GM23338 (cell line): ENCODE results near the gene NME4. TPM values are rescaled to one million over a fixed set of nuclear protein-coding genes. Genes with fewer than 3 reads are reported as not detected.

ENCODE experiments used
- ATAC-seq: fragments of 200-7000 bp; cut with Tn5 transposase; 3 replicates; pipeline ENCODE4 v1.9.1; 2020
- DNase-seq: peaks from one replicate; pipeline ENCODE4 v3.0.0-alpha.2; 2015; ENCODE audit warnings: low spot score
- H2AFZ ChIP-seq: fragments of 200-600 bp; sonication (generic); 2 replicates; pipeline ENCODE4 v1.8.0; 2016; ENCODE audit warnings: antibody characterized with exemption, mild to moderate bottlenecking, moderate library complexity
- H3F3A ChIP-seq: fragments of 200-600 bp; sonication (generic); replicated peaks from 2 replicates; pipeline ENCODE4 v1.8.0; 2017; ENCODE audit warnings: antibody characterized with exemption, mixed run types, low read depth
- H3K27ac ChIP-seq: fragments of 200-600 bp; sonication (generic); 2 replicates; pipeline ENCODE4 v1.6.1; 2016; ENCODE audit warnings: low read depth
- H3K27me3 ChIP-seq: fragments of 200-600 bp; sonication (generic); 2 replicates; pipeline ENCODE4 v1.8.0; 2016; ENCODE audit warnings: mild to moderate bottlenecking, mixed run types, moderate library complexity; ENCODE audit not compliant: insufficient read depth
- H3K36me3 ChIP-seq: fragments of 200-600 bp; sonication (generic); 2 replicates; pipeline ENCODE4 v1.8.0; 2016; ENCODE audit warnings: mild to moderate bottlenecking; ENCODE audit not compliant: insufficient read depth
- H3K4me1 ChIP-seq: fragments of 200-600 bp; sonication (generic); 2 replicates; pipeline ENCODE4 v1.8.0; 2016; ENCODE audit warnings: mild to moderate bottlenecking, moderate library complexity; ENCODE audit not compliant: insufficient read depth
- H3K4me2 ChIP-seq: fragments of 200-600 bp; sonication (generic); 2 replicates; pipeline ENCODE4 v1.7.1; 2017; ENCODE audit warnings: mixed run types
- H3K4me3 ChIP-seq: fragments of 200-600 bp; sonication (generic); 2 replicates; pipeline ENCODE4 v1.6.1; 2016; ENCODE audit warnings: mixed run types
- H3K79me2 ChIP-seq: fragments of 200-600 bp; sonication (generic); replicated peaks from 2 replicates; pipeline ENCODE4 v1.8.0; 2017; ENCODE audit warnings: mild to moderate bottlenecking; ENCODE audit not compliant: insufficient read depth
- H3K9me2 ChIP-seq: fragments of 200-600 bp; sonication (generic); 2 replicates; pipeline ENCODE4 v1.8.0; 2017; ENCODE audit not compliant: insufficient read depth
- H4K20me1 ChIP-seq: fragments of 200-600 bp; sonication (generic); replicated peaks from 2 replicates; pipeline ENCODE4 v1.8.0; 2017; ENCODE audit warnings: mild to moderate bottlenecking; ENCODE audit not compliant: insufficient read depth
- H3K27ac Mint-ChIP-seq: 2 replicates; pipeline ENCODE4 v1.8.0; 2020; ENCODE audit warnings: inconsistent platforms, mild to moderate bottlenecking, moderate library complexity, mixed read lengths
- H3K27me3 Mint-ChIP-seq: 3 replicates; pipeline ENCODE4 v1.8.0; 2022; ENCODE audit warnings: low read depth, mild to moderate bottlenecking, moderate library complexity, mixed read lengths, inconsistent platforms; ENCODE audit not compliant: insufficient read depth, poor library complexity
- H3K36me3 Mint-ChIP-seq: 3 replicates; pipeline ENCODE4 v1.8.0; 2021; ENCODE audit warnings: low read depth, mild to moderate bottlenecking, inconsistent platforms, moderate library complexity, mixed read lengths
- H3K4me1 Mint-ChIP-seq: 3 replicates; pipeline ENCODE4 v1.8.0; 2020; ENCODE audit warnings: mild to moderate bottlenecking, inconsistent platforms, mixed read lengths
- H3K4me3 Mint-ChIP-seq: 3 replicates; pipeline ENCODE4 v1.8.0; 2021; ENCODE audit warnings: moderate library complexity, mild to moderate bottlenecking, inconsistent platforms, mixed read lengths
- H3K9me3 Mint-ChIP-seq: 3 replicates; pipeline ENCODE4 v1.8.0; 2020; ENCODE audit warnings: moderate library complexity, mild to moderate bottlenecking, inconsistent platforms, mixed read lengths
- CREB1 ChIP-seq: fragments of 250-450 bp; sonication (Bioruptor Pico); IDR thresholded peaks from 2 replicates; pipeline ENCODE4 v1.5.0; 2020; ENCODE audit warnings: low read depth, mild to moderate bottlenecking, moderate library complexity
- CTCF ChIP-seq, 2 experiments: fragments of 200-600 bp in 1 of 2; sonication (generic) in 1 of 2; conservative IDR thresholded peaks; 2 replicates each; pipeline versions ENCODE4 v1.5.1 to v1.6.1; 2016 to 2017; ENCODE audit warnings: antibody characterized with exemption in 2 of 2, low read depth in 2 of 2, mild to moderate bottlenecking in 2 of 2, moderate library complexity in 1 of 2
- ETS1 ChIP-seq: IDR thresholded peaks from 2 replicates; pipeline ENCODE4 v1.6.1; 2016; ENCODE audit warnings: antibody characterized with exemption
- EZH2 ChIP-seq: fragments of 200-600 bp; sonication (generic); IDR thresholded peaks from one replicate; pipeline ENCODE4 v1.8.0; 2017; ENCODE audit warnings: antibody characterized with exemption, mild to moderate bottlenecking, low read depth; ENCODE audit not compliant: unreplicated experiment
- EZH2phosphoT487 ChIP-seq: fragments of 200-600 bp; sonication (generic); IDR thresholded peaks from one replicate; pipeline ENCODE4 v1.8.1; 2018; ENCODE audit warnings: antibody characterized with exemption; ENCODE audit not compliant: unreplicated experiment
- JUNB ChIP-seq: IDR thresholded peaks from one replicate; pipeline ENCODE4 v1.6.1; 2016; ENCODE audit warnings: antibody characterized with exemption; ENCODE audit not compliant: unreplicated experiment
- NANOG ChIP-seq: IDR thresholded peaks from 2 replicates; pipeline ENCODE4 v1.6.1; 2016; ENCODE audit warnings: antibody characterized with exemption, borderline replicate concordance
- POLR2AphosphoS5 ChIP-seq: IDR thresholded peaks from 2 replicates; pipeline ENCODE4 v1.6.1; 2016; ENCODE audit warnings: antibody characterized with exemption, low read depth
- STAT1 ChIP-seq: IDR thresholded peaks from one replicate; pipeline ENCODE4 v1.6.1; 2016; ENCODE audit warnings: antibody characterized with exemption; ENCODE audit not compliant: unreplicated experiment
- ZNF114 ChIP-seq: fragments of 250-450 bp; sonication (Bioruptor Pico); IDR thresholded peaks from 2 replicates; pipeline ENCODE4 v1.5.0; 2020; ENCODE audit warnings: mild to moderate bottlenecking, moderate library complexity
- ZNF462 ChIP-seq: fragments of 250-450 bp; sonication (Bioruptor Pico); IDR thresholded peaks from 2 replicates; pipeline ENCODE4 v1.5.0; 2020; ENCODE audit warnings: mild to moderate bottlenecking, moderate library complexity
- polyA plus RNA-seq: library from polyadenylated mRNA; unstranded; fragments of >200 nt; fragmentation: Nextera tagmentation; extraction: Ambion mirVana; gene quantifications from 2 replicates; pipeline ENCODE4 v1.2.1, GENCODE V29; 2016
- total RNA-seq: library from RNA; depleted of rRNA; stranded (reverse); fragments of >200 nt; shearing (Covaris generic); gene quantifications from 2 replicates; pipeline ENCODE4 v1.2.3, GENCODE V29; 2014

NME4 gene
- total and polyA plus RNA-seq, 2 experiments from 2014 or later = 249 to 511 TPM

GRCh38 chr16:351804-352520 lies 45.0 kb upstream of the NME4 start (continued):
- TF ChIP-seq CTCF (conservative IDR thresholded peaks at IDR 0.05; ENCODE audit: low read depth in 2 of 2) (no peak), CREB1 (CRISPR knock-in tag) (no peak), ZNF114 (CRISPR knock-in tag) (no peak), EZH2 (no peak), JUNB (no peak)

GRCh38 chr16:352547-353403 lies 44.2 kb upstream of the NME4 start, which contains the start of gene AXIN1:
TSS of gene AXIN1 (minus strand) at chr16:352723. CDS start at chr16:347025, 5,698 bp downstream.
- peak; percentile 100 for DNase-seq
- H3K4me1 ChIP-seq = no peaks in the 10 kb centered on the region; the same call in 1 of the 2 replicates
- H3K4me3 Mint-ChIP-seq = peak within 1 kb of the TSS; percentile 87
- no peak within 1 kb of the TSS for H3K27ac ChIP-seq
- peaks cover 11% of the 10 kb centered on the region for H3K4me1 Mint-ChIP-seq
- no peak within 1 kb of the TSS for H3K27ac Mint-ChIP-seq
- ATAC-seq = peak; percentile 76
- H2AFZ ChIP-seq = no peak within 1 kb of the TSS
- H3K36me3 Mint-ChIP-seq = peaks cover 10% of the 10 kb centered on the region
- peaks cover 3% of the 10 kb centered on the region; the same call in 1 of the 2 replicates for H3F3A ChIP-seq
- H3K36me3 ChIP-seq = no peaks in the 10 kb centered on the region
- H3K4me3 ChIP-seq = peak within 1 kb of the TSS; percentile 80
- peaks cover 26% of the 10 kb centered on the region for H4K20me1 ChIP-seq
- H3K4me2 ChIP-seq = peak within 1 kb of the TSS; percentile 85
- no peaks in the 10 kb centered on the region for H3K27me3 ChIP-seq
- H3K9me2 ChIP-seq = no peaks in the 10 kb centered on the region
- H3K27me3 Mint-ChIP-seq = peaks cover 3% of the 10 kb centered on the region
- H3K79me2 ChIP-seq = peaks cover 41% of the 10 kb centered on the region
- no peaks in the 10 kb centered on the region for H3K9me3 Mint-ChIP-seq
- TF ChIP-seq ZNF462 (CRISPR knock-in tag) (no peak), STAT1 (no peak), JUNB (no peak), POLR2AphosphoS5 (peak; percentile 67), CTCF (conservative IDR thresholded peaks at IDR 0.05; ENCODE audit: low read depth in 2 of 2) (peak; percentile 22 to 57; a peak in 3 of 4 replicates), ETS1 (no peak), NANOG (no peak), EZH2phosphoT487 (no peak), CREB1 (CRISPR knock-in tag) (no peak), EZH2 (no peak)
